Liver (tissue), 9 donors: ENCODE results near the gene NKD2. TPM values are rescaled to one million over a fixed set of nuclear protein-coding genes. Genes with fewer than 3 reads are reported as not detected.

Source experiments
- DNase-seq: peaks from one replicate; pipeline ENCODE4 v3.0.0-alpha.2; 2017; ENCODE audit warnings: low spot score
- H3K27ac ChIP-seq, 2 donors: one replicate each; pipeline ENCODE4 v1.7.0; 2013; ENCODE audit warnings: inconsistent platforms in 2 of 2, low read length in 2 of 2, control low read depth in 1 of 2, low read depth in 1 of 2, mild to moderate bottlenecking in 1 of 2
- H3K27me3 ChIP-seq, 4 donors: one replicate each; pipeline versions ENCODE4 v1.6.1 to v1.7.0; 2013; ENCODE audit warnings: low read length in 3 of 4, inconsistent platforms in 1 of 4, mild to moderate bottlenecking in 1 of 4, moderate library complexity in 1 of 4; ENCODE audit not compliant: control insufficient read depth in 4 of 4, insufficient read depth in 4 of 4
- H3K36me3 ChIP-seq, 4 donors: one replicate each; pipeline versions ENCODE4 v1.6.1 to v1.7.0; 2013; ENCODE audit warnings: low read length in 3 of 4, mild to moderate bottlenecking in 3 of 4, low read depth in 1 of 4, moderate library complexity in 1 of 4; ENCODE audit not compliant: control insufficient read depth in 4 of 4, insufficient read depth in 3 of 4
- H3K4me1 ChIP-seq, 4 donors: one replicate each; pipeline versions ENCODE4 v1.6.1 to v1.7.0; 2013; ENCODE audit warnings: low read length in 3 of 4, mild to moderate bottlenecking in 3 of 4, moderate library complexity in 1 of 4; ENCODE audit not compliant: control insufficient read depth in 4 of 4, insufficient read depth in 4 of 4
- H3K4me3 ChIP-seq, 3 donors: one replicate each; pipeline versions ENCODE4 v1.6.1 to v1.7.0; 2013; ENCODE audit warnings: low read length in 3 of 3, control low read depth in 1 of 3, low read depth in 1 of 3, mild to moderate bottlenecking in 1 of 3
- H3K9ac ChIP-seq, 2 donors: one replicate each; pipeline ENCODE4 v1.7.0; 2013; ENCODE audit warnings: low read length in 2 of 2, mild to moderate bottlenecking in 2 of 2, moderate library complexity in 2 of 2, control low read depth in 1 of 2, low read depth in 1 of 2
- H3K9me3 ChIP-seq, 4 donors: one replicate each; pipeline versions ENCODE4 v1.6.1 to v1.7.0; 2013; ENCODE audit warnings: low read length in 3 of 4; ENCODE audit not compliant: control insufficient read depth in 4 of 4
- ATF3 ChIP-seq: IDR thresholded peaks from 2 replicates; pipeline ENCODE4 v1.6.1; 2016; ENCODE audit warnings: antibody characterized with exemption
- EGR1 ChIP-seq, 2 donors: IDR thresholded peaks; 2 replicates each; pipeline ENCODE4 v1.6.1; 2016 to 2018; ENCODE audit warnings: antibody characterized with exemption in 2 of 2, low read depth in 2 of 2
- FOXA1 ChIP-seq: IDR thresholded peaks from 2 replicates; pipeline ENCODE4 v1.6.1; 2016; ENCODE audit warnings: antibody characterized with exemption
- FOXA2 ChIP-seq: IDR thresholded peaks from 2 replicates; pipeline ENCODE4 v1.6.1; 2016; ENCODE audit warnings: antibody characterized with exemption
- HNF4A ChIP-seq, 2 donors: conservative IDR thresholded peaks; 2 replicates each; pipeline ENCODE4 v1.6.1; 2016; ENCODE audit warnings: antibody characterized with exemption in 2 of 2, mild to moderate bottlenecking in 2 of 2
- HNF4G ChIP-seq: IDR thresholded peaks from 2 replicates; pipeline ENCODE4 v1.6.1; 2016; ENCODE audit warnings: antibody characterized with exemption
- JUND ChIP-seq, 2 donors: IDR thresholded peaks; 2 replicates each; pipeline ENCODE4 v1.6.1; 2016; ENCODE audit warnings: antibody characterized with exemption in 2 of 2
- MAX ChIP-seq: IDR thresholded peaks from 2 replicates; pipeline ENCODE4 v1.6.1; 2016; ENCODE audit warnings: antibody characterized with exemption
- NR2F2 ChIP-seq: IDR thresholded peaks from 2 replicates; pipeline ENCODE4 v1.6.1; 2016; ENCODE audit warnings: antibody characterized with exemption
- RAD21 ChIP-seq, 2 donors: IDR thresholded peaks; 2 replicates each; pipeline ENCODE4 v1.6.1; 2016; ENCODE audit warnings: antibody characterized with exemption in 2 of 2, mild to moderate bottlenecking in 2 of 2
- REST ChIP-seq: IDR thresholded peaks from 2 replicates; pipeline ENCODE4 v1.6.1; 2016; ENCODE audit warnings: antibody characterized with exemption, mild to moderate bottlenecking
- RXRA ChIP-seq, 2 donors: IDR thresholded peaks; 2 replicates each; pipeline ENCODE4 v1.6.1; 2017 to 2018; ENCODE audit warnings: antibody characterized with exemption in 2 of 2, mild to moderate bottlenecking in 1 of 2
- SP1 ChIP-seq: IDR thresholded peaks from 2 replicates; pipeline ENCODE4 v1.6.1; 2018; ENCODE audit warnings: antibody characterized with exemption, mild to moderate bottlenecking
- TAF1 ChIP-seq: conservative IDR thresholded peaks from 2 replicates; pipeline ENCODE4 v1.6.1; 2016; ENCODE audit warnings: antibody characterized with exemption, mild to moderate bottlenecking
- YY1 ChIP-seq: IDR thresholded peaks from 2 replicates; pipeline ENCODE4 v1.6.1; 2016; ENCODE audit warnings: antibody characterized with exemption, mild to moderate bottlenecking
- WGBS: extraction: QIAGEN DNeasy Blood & Tissue Kit; methylation state at CpG from one replicate; pipeline ENCODE4 v1.1.7; 2013; 5-methylcytosine and 5-hydroxymethylcytosine counted together
- polyA plus RNA-seq, 2 donors: library from polyadenylated mRNA; stranded (reverse) in 1 of 2; unstranded in 1 of 2; fragments of 200-250 nt in 1 of 2; fragments of >200 nt in 1 of 2; fragmentation: Nextera tagmentation in 1 of 2; extraction: Ambion mirVana in 1 of 2; gene quantifications; one replicate each; pipeline versions ENCODE4 v1.2.1 to v1.2.3, GENCODE V29; 2013 to 2015
- total RNA-seq, 2 donors: library from RNA; depleted of rRNA; stranded (reverse); fragments of >200 nt; gene quantifications; one replicate each; pipeline ENCODE4 v1.2.3, GENCODE V29; 2014
- donor health status: healthy.
- donor health status: healthy.
- donor health status: healthy.
- donor health status: healthy.
- donor health status: healthy.

Gene NKD2
- total and polyA plus RNA-seq, 4 donors, result 0.09 to 1.3 (median 0.42) TPM

- no peak overlapping the region for H3K4me3 ChIP-seq
- WGBS, result 93% methylated on average over 19 of the region's 19 CpGs
- DNase-seq, result no peak
Measured at GRCh38 chr5:1013238-1013947, 4.8 kb downstream of the NKD2 start.

GRCh38 chr5:1013948-1014301, 5.3 kb downstream of the NKD2 start:
- Histone ChIP-seq H3K36me3 (no peaks in the 10 kb centered on the region), H3K9ac (no peak overlapping the region), H3K4me1 (peaks cover 0 to 12% (median 8%) of the 10 kb centered on the region in 4 donors), H3K27me3 (peaks cover 0 to 4% (median 1%) of the 10 kb centered on the region in 4 donors), H3K9me3 (no peaks in the 10 kb centered on the region), H3K4me3 (no peak overlapping the region), H3K27ac (no peak overlapping the region)
- TF ChIP-seq RAD21 (IDR thresholded peaks at IDR 0.05), result no peak
- no peak for TF ChIP-seq NR2F2
- no peak for TF ChIP-seq EGR1 (IDR thresholded peaks at IDR 0.05; ENCODE audit: low read depth in 2 of 2)
- no peak for TF ChIP-seq REST
- TF ChIP-seq ATF3, result no peak
- 92% methylated on average over 3 of the region's 3 CpGs for WGBS
- no peak for DNase-seq

More at GRCh38 chr5:1013238-1013947, 4.8 kb downstream of the NKD2 start:
- H3K9ac ChIP-seq, result no peak overlapping the region
- peaks cover 0 to 17% (median 8%) of the 10 kb centered on the region in 4 donors for H3K4me1 ChIP-seq
- H3K27me3 ChIP-seq, result peaks cover 0 to 4% (median 1%) of the 10 kb centered on the region in 4 donors
- H3K9me3 ChIP-seq, result no peaks in the 10 kb centered on the region
- no peak overlapping the region for H3K27ac ChIP-seq
- no peaks in the 10 kb centered on the region for H3K36me3 ChIP-seq
- TF ChIP-seq HNF4A (conservative IDR thresholded peaks at IDR 0.05), result no peak
- no peak for TF ChIP-seq TAF1
- no peak for TF ChIP-seq YY1
- TF ChIP-seq MAX, result no peak
- TF ChIP-seq RXRA (IDR thresholded peaks at IDR 0.05), result no peak
- no peak for TF ChIP-seq HNF4G
- no peak for TF ChIP-seq ATF3
- no peak for TF ChIP-seq FOXA2
- TF ChIP-seq SP1, result no peak
- no peak for TF ChIP-seq JUND (IDR thresholded peaks at IDR 0.05)
- TF ChIP-seq RAD21 (IDR thresholded peaks at IDR 0.05), result no peak
- TF ChIP-seq FOXA1, result no peak
- TF ChIP-seq EGR1 (IDR thresholded peaks at IDR 0.05; ENCODE audit: low read depth in 2 of 2), result no peak
